HG03045 (cell line): ENCODE results near the gene DOK5.

Source experiments
- ATAC-seq: cut with Tn5 transposase; IDR thresholded peaks from one replicate; pipeline ENCODE4 v1.9.1; 2021; ENCODE audit warnings: mild to moderate bottlenecking, moderate library complexity; ENCODE audit not compliant: unreplicated experiment

Gene DOK5

GRCh38 chr20:54606380-54606779 is 131.0 kb downstream of the DOK5 start:
- no peak for ATAC-seq

GRCh38 chr20:54608039-54608745 is 132.8 kb downstream of the DOK5 start:
- ATAC-seq, result no peak

- no peak for ATAC-seq
Observed at GRCh38 chr20:54608943-54609342, 133.6 kb downstream of the DOK5 start.

- no peak for ATAC-seq
Observed at GRCh38 chr20:54611708-54612412, 136.5 kb downstream of the DOK5 start.

- ATAC-seq, result no peak
Observed at GRCh38 chr20:54618412-54618811, 143.0 kb downstream of the DOK5 start.

GRCh38 chr20:54619181-54619580 is 143.8 kb downstream of the DOK5 start:
- ATAC-seq, result no peak

- ATAC-seq, result no peak
Observed at GRCh38 chr20:54619682-54620081, 144.3 kb downstream of the DOK5 start.

- no peak for ATAC-seq
Observed at GRCh38 chr20:54620611-54621010, 145.2 kb downstream of the DOK5 start.

GRCh38 chr20:54622333-54623295 is 147.2 kb downstream of the DOK5 start:
- no peak for ATAC-seq

GRCh38 chr20:54623991-54624569 is 148.7 kb downstream of the DOK5 start:
- ATAC-seq, result no peak

- ATAC-seq, result no peak
Observed at GRCh38 chr20:54624706-54625390, 149.5 kb downstream of the DOK5 start.

- no peak for ATAC-seq
Observed at GRCh38 chr20:54625497-54625896, 150.1 kb downstream of the DOK5 start.

GRCh38 chr20:54626126-54626525 is 150.7 kb downstream of the DOK5 start:
- no peak for ATAC-seq

- no peak for ATAC-seq
Observed at GRCh38 chr20:54629632-54630031, 154.2 kb downstream of the DOK5 start.

GRCh38 chr20:54630582-54630981 is 155.2 kb downstream of the DOK5 start:
- ATAC-seq, result no peak

- no peak for ATAC-seq
Observed at GRCh38 chr20:54631059-54631458, 155.7 kb downstream of the DOK5 start.

- ATAC-seq, result peak; percentile 94
Observed at GRCh38 chr20:54633374-54634355, 158.3 kb downstream of the DOK5 start.

GRCh38 chr20:54636575-54636974 is 161.2 kb downstream of the DOK5 start:
- no peak for ATAC-seq

GRCh38 chr20:54639941-54640340 is 164.5 kb downstream of the DOK5 start:
- ATAC-seq, result no peak
